Heart left ventricle (tissue), 13 donors: Measurements from ENCODE around the gene PRC1.

Experiments
- POLR2A ChIP-seq, 2 donors: fragments of 450-650 bp; IDR thresholded peaks; one replicate each; pipeline ENCODE4 v1.6.1; 2017; ENCODE audit warnings: antibody characterized with exemption in 2 of 2, mild to moderate bottlenecking in 2 of 2, moderate library complexity in 2 of 2
- TF ChIP-seq, protein P1 (sequence below), 12 donors: fragments of 200-600 bp; sonication (generic) in 4 of 12; IDR thresholded peaks; one replicate each; pipeline versions ENCODE4 v1.5.0 to v1.8.0; 2018 to 2022; ENCODE audit warnings: antibody characterized with exemption in 12 of 12, mild to moderate bottlenecking in 5 of 12
- donor health status: ischemic (EF 13 %, LVEDD 7.1; RV severe dilation, severe dysfunction).
- donor health status: DM: no; HTN: yes; CAD: no.
- donor health status: DM: no; HTN: no; CAD: no.
- donor health status: ischemic (EF 25% LVEDD 6.9; RV normal size, moderate dysfunction).
- donor health status: ischemic (EF 25% LVEDD 5.7; RV mildly dilated, moderate dysfunction).
- donor health status: ischemic (EF 35%, LVEDD 5.7; RV mildly dilated, moderate dysfunction).
- donor health status: nonischemic (EF 11% LVEDD 7.7; RV severe dilation, severe dysfunction).
- donor health status: DM: yes; HTN: yes; CAD: no.
- donor health status: PGD.
- donor health status: ischemic (EF 29% LVEDD 5.4; RV normal size, mild dysfunction).
- donor health status: nonischemic (EF 23%, LVEDD 6.1; RV moderate dilation, normal function).

DNA sequence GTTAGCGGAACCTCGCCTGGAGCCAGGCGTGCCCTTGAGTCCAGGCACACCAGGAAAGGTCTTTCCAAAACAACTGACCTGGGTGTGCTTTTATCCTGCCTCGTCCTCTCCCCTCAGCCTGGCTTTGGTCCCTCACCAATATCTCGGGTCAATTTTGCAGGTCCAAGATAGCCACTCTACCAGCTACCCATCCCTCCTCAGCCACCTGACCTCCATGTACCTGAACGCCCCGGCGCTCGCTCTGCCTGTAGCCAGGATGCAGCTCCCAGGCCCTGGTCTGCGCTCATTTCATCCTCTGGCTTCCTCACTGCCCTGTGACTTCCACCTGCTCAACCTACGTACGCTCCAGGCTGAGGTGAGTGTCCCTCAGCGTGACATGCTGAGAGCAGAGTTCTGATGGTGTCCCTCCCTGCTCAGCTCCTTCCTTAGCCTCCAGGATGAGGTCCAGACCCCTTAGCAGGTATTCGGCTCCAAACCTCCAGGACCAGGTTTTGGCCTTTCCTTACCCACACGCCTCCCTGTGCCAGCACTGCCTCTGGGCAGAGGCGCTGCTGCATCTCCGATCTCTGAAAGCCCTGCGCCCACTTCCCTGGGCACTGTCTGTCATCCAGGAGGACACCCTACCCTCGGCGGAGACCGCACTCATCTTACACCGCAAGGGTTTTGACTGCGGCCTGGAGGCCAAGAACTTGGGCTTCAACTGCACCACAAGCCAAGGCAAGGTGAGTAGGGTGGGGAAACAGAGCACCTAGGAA is 76.1 kb downstream of the PRC1 start:
- TF ChIP-seq, protein P1, sequence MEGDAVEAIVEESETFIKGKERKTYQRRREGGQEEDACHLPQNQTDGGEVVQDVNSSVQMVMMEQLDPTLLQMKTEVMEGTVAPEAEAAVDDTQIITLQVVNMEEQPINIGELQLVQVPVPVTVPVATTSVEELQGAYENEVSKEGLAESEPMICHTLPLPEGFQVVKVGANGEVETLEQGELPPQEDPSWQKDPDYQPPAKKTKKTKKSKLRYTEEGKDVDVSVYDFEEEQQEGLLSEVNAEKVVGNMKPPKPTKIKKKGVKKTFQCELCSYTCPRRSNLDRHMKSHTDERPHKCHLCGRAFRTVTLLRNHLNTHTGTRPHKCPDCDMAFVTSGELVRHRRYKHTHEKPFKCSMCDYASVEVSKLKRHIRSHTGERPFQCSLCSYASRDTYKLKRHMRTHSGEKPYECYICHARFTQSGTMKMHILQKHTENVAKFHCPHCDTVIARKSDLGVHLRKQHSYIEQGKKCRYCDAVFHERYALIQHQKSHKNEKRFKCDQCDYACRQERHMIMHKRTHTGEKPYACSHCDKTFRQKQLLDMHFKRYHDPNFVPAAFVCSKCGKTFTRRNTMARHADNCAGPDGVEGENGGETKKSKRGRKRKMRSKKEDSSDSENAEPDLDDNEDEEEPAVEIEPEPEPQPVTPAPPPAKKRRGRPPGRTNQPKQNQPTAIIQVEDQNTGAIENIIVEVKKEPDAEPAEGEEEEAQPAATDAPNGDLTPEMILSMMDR (IDR thresholded peaks at IDR 0.05) = no peak
- TF ChIP-seq POLR2A (IDR thresholded peaks at IDR 0.05) = no peak
